Activated gamma-delta T cell treated with anti-CD3 and anti-CD28 coated beads, Interleukin-2, amount 50 U/mL, for 16 hours (primary cell): ENCODE measurements around the gene SHROOM4.

Experiments
- DNase-seq: peaks from one replicate; pipeline ENCODE4 v3.0.0-alpha.2; 2020; ENCODE audit warnings: low read depth

SHROOM4 gene

DNA sequence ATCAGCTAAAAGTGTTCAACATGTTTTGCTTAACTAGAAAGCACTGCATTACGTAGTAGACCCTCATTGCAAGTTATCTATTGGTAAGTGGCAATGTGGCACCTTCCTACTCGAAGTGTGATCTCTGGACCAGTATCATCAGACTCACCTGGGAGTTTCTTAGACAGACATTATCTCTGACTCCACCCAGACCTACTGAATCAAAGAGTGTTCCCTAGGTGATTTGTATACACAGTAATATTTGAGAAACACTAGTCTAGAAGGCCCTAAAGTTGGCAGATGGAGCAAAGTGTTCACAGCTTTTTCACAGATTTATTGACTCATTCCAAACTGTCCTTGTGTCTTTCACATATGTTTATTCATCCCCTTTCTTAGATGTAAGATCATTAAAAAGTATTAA lies 35.7 kb downstream of the SHROOM4 start:
- DNase-seq: no peak

DNA sequence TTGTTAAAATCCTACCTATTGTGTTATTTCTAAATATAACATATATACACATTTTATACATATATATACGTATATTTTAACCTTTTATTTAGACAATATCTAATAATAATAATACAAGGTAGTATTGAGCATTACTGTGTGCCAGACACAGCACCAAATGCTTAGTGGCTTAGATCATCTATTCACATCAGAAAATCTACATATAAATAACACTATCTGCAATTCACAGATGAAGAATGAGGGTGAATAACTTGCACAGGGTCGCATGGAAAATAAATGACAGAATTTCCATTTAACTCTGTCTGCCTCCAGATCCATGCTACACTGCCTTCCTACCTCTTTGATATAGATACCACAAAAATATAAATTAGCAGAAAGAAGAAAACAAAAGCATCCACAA lies 37.7 kb downstream of the SHROOM4 start:
- DNase-seq: no peak

DNA sequence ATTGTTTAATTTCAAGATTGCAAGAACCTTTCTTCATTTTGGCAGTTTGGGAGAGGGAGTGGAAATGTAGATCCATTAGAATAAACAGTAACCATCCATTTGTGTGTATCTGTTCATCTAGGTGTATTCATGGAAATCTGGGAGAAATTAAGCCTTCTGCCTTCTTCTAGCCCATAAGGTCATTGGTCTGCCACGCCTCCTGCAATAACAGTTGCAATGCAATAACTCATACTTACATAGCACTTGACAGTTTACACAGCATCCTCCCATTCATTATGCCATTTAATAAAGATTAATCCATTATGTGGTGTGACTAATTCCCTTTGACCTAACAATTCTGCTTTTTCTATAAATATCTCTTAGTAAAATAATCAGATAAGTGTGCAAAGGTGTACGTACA lies 42.6 kb downstream of the SHROOM4 start:
- DNase-seq: no peak

DNA sequence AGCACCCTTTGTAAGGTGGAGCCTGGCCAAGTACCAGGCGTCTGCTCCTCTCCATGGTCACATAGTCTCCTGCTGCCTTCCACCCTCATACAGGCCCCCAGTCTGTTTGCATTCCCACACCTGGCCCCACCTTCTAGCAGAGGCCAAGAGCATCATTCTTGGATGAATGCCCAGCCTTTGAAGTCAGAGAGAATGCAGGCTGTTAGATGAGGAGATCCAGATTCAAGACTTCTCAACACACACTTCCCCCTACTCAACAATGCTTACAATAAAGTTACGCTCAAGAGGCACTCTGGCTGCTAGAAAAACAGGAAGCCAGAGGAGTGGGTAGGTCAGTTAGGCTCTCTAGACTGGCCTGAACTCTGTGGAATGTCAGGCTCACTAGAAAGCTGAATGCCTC lies 43.3 kb downstream of the SHROOM4 start:
- no peak for DNase-seq

DNA sequence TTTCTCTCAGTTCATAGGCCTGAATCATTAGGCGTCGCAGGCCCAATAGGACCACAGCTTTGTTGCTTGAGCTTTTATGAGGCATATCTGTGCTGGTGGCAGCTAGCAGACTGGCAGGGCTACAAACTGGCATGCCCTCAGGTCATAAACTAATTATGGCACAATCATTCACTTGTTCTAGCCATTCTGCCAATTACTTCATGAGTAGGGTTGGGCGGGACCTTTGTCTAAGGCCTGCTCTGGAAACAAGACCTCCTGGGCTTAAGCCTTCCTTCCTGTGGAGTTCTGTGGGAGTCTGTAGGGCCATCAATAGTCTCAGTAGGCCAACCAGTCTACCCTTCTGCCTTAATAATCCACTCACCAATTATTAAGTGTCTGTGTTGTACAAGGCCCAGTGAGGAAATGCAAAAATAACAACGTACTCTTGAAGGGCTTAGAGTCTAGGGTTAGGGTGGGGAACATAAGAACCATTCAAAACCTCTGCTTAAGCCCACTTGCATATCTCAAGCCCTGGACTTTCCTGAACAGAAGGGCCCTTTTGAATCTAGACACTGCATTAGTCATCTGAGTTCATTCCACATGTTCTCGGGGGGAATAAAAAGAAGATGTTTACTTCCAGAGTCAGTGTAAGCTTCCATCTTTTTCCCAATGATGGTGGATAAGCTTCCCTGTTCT lies 44.5 kb downstream of the SHROOM4 start:
- no peak for DNase-seq

DNA sequence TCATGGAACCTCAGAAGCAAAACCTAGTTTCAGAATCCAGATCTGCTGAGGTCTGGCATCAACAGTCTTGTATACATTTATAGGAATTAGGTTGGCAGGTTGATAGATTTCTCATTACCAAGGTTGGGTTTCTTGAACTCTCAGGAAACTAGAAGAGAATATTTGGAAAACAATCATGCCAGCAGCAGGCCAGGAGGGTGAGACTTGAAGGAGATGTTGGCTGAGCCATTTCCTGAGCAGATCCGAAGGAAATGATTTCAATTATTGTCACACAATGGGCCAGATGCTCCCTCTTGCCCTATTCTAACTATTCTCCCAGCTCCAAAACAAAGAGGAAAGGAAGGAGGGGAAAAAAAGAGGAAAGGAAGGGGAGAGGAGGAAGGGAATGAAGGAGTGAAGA lies 45.2 kb downstream of the SHROOM4 start:
- no peak for DNase-seq

DNA sequence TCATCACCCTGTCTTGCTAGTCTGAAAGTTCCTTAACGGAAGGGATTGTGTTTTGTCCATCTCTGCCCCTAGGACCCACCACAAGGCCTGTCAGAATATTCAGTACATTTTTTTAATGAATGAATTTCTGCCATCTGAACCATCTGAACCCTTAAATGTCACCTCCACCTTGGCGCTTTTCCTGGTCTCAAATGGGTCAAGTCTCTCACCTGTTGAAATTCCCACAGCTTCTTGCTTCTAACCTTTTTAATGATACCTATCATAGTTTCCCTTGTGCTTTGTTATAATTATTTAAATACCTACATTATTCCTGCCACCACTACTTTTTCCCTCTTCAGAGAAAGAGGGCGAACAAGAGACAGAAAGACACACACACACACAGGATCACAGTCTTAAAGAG lies 48.0 kb downstream of the SHROOM4 start:
- no peak for DNase-seq

DNA sequence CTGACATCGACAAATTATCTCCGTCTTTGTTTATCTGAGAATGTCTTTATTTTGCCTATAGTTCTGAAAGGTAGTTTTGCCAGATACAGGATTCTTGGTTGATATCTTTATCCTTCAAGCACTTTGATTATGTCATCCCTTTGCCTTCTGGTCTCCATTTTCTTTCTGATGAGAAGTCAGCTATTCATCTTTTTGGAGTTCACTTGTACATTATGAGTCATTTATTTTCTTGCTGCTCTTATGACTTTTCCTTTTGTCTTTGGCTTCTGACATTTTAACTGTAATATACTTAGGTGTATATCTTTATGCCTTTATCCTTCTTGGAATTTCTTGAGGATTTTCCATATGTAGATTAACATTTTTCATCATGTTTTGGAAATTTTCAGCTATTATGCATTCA lies 51.4 kb downstream of the SHROOM4 start:
- DNase-seq: no peak

DNA sequence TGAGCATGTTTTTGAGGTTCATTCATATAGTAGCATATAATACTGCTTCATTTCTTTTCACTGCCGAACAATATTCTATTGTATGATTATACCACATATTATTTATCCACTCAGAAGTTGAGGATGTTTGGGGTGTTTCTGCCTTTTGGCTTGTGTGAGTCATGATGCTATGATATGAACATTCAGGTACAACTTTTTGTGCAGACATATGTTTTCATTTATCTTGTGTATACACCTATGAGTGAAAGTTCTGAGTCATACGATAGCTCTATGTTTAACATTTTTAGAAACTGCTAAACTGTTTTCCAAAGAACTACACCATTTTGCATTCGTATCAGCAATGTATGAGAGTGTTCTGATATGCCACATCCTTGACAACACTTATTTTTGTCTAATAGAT lies 57.7 kb downstream of the SHROOM4 start:
- no peak for DNase-seq

DNA sequence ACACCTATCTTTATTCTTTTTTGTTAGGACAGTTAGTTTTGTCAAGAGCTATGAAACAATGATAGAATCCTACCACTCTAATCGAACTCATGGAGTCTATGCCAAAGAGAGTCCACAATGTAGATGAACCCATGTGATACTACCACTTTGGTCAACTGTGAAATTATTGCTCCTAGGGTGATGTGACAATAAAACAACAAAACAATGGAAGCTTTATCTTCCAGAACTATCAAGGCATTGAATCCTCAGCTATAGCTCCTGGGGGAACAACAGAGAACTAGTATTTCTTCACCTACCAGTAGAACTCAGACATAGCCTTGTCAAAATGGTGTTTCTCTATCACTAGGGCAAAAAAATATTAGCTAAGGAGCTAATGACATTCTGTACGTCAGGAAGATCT lies 62.9 kb downstream of the SHROOM4 start:
- DNase-seq: no peak

DNA sequence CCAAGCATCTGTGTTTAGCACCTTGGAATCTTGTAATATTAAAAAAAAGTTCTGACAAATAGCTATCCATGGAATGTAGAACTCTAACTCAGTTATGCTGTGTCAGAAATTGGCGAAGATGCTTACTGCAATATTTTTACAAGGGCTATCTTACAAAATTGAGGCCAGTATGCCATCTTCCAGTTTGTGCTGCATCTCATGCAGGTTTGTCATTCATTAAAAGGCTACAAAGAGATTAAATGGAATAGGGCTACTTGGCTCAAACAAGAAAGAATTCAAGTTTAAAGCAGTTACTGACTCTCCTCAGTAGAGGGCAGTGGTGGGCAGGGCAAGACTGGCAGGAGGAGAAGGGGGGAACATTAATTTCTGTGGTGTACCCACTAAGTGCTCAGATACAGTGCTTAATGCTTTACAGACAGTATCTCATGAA lies 66.5 kb downstream of the SHROOM4 start:
- DNase-seq: no peak

DNA sequence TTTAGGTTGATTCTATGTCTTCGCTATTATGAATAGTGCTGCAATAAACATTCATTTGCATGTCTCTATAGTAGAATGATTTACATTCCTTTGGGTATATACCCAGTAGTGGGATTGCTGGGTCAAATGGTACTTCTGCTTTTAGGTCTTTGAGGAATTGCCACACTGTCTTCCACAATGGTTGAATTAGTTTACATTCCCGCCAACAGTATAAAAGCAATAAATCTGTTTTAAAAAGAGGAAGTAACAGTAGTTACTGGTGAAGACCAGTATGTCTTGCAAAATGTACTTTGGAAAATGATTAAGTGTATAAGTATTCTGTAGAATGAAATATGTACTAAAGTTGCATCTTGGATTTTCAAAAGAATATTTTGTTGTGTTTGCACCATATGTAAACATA lies 77.3 kb downstream of the SHROOM4 start:
- no peak for DNase-seq

DNA sequence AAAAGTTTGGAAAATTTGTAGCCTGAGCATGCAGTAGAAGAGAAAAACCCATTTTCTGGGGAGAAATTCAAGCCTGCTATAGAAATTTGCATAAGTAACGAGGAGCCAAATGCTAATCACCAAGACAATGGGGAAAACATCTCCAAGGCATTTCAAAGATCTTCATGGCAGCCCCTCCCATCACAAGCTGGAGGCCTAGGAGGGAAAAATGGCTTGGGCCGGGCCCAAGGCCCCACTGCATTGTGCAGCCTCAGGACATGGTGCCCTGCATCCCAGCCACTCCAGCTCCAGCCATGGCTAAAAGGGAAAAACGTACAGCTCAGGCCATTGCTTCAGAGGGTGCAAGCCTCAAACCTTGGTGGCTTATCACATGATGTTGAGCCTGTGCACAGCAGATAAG lies 87.7 kb downstream of the SHROOM4 start:
- no peak for DNase-seq

DNA sequence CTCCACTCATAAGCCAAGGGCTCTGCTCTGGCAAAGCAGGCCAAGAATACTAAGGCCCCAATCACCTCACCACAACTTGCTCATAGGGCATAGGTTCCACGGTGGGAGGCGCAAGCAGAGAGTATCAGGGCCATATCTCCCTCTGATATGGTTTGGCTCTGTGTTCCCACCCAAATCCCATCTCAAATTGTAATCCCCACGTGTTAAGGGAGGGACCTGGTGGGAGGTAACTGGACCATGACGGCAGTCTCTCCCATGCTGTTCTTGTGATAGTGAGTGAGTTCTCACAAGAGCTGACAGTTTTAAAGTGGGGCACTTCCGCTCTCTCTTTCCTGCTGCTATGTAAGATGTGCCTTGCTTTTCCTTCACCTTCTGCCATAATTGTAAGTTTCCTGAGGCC lies 88.7 kb downstream of the SHROOM4 start:
- no peak for DNase-seq

DNA sequence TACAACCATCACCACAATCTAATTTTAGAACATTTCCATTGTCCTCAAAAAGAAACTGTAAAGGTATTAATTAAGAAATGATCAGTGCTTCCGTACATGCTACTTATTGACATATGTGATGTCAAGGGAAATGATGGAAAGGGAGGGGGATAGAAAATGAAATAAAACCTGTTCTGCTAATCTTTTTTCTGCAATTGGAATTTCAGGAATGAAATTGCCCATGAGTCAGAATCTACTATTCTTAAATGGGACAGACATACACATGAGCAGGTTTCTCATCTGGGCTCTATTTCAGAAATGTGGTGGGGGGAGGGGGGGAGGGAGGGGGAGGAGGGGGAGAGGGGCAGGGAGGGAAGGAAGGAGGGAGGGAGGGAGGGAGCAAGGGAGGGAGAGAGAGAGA lies 91.0 kb downstream of the SHROOM4 start:
- DNase-seq: no peak

DNA sequence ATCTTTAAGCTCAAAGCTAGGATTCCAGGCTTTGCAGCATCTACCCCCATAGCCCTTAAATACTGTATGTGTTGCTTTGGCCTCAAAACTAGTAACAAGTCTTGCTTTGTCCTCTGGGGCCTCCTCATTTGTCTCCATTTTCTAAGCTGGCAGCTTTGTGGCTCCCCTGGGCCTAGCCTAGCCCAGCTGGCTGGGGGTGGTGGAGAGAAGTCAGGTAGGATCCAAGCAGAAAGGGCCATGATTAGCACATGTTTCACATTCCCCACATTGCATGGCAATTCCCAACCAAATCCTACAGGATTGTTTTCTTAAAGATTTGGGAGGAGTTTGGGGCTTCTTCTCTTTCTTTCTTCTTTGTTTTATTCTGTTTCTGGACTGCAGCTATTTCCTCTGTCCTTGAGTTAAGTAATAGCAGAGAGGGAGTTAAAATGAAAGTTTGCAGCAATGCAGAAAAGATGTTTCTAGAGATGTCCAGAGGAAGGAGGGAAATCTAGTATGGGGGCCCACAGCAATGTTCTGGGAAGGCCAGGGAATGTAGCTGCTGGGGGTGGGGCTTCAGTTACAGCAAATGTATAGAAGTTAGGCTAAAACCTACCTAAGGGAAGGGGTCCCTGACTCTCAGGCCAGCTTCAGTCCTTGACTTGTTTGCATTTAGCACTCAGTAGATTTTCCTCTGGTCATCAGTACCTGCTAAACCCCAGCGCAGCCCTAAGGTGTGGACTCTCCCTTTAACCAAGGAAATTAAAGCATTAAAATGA lies 92.1 kb downstream of the SHROOM4 start:
- DNase-seq: no peak

DNA sequence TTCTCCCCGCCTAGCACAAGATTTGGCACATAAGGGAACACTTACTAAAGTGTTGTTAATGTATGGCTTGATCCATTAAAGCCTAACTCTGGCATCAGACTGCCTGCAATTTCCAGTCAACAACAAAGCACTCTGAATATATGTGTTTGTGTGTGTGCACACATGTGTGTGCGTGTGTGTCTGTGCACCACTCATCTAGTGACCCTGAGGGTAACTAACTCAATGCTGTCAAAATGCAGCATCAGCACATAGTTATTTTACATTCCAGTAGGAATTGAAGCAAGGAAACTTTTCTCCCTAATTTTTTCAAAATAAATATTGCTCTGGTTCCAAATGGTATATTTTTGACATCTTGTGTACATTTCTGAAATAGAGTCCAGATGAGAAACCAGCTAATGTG lies 94.4 kb downstream of the SHROOM4 start:
- DNase-seq: no peak

DNA sequence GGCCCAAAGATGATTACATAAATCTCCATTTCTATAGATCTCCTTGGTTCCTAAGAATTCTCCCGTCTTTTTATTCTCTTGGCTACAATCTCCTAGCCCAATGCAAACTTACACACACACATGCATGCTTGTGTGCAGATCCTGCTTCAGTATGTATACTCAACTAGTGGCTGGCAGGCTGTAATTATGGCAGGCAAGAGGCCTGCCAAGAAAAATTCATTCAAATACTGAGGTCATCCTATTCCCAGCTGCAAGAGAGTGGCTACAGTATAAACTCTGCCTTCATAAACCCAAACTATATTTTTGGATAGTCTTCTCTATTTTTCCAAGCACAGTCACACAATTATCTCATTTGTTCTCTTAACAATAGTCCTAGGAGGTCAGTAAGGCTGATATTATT lies 95.2 kb downstream of the SHROOM4 start:
- no peak for DNase-seq

DNA sequence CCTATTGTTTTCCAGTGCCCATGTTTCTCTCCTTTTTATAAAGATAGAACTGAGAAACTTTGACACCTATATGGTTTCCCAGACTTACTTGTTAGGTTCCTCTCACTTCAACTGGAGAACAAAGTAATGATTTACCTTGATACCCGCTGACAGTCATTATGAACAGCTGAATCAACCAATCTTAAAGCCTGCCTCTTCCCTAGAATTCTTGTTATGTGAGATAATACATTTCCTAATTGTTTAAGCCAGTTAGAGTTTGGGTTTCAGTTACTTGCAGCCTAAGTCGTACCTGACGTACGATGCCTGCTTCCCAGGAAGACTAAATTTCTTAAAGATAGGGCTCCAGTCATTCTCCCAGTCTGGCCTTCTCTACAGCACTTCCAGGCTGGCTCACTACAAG lies 97.3 kb downstream of the SHROOM4 start:
- DNase-seq: no peak

DNA sequence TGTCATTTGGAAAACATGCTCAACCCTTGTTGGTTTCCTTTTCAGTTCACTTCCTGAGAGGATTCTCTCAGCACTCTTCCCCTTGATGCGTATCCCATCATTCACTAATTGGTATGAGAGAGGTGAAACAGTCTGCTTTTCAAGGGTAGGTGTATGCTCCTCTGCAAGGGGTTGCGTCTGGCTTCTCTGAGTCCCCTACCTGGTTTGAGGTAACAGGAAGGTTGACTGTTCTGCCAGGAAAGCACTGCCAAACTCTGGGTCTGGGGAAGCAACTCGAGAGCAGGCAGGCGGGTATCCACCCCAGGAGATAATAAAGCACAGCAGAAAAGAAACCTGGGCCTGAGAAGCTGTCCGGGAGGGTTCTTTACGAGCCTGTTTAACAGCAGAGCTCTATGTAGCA lies 101.2 kb downstream of the SHROOM4 start:
- no peak for DNase-seq

DNA sequence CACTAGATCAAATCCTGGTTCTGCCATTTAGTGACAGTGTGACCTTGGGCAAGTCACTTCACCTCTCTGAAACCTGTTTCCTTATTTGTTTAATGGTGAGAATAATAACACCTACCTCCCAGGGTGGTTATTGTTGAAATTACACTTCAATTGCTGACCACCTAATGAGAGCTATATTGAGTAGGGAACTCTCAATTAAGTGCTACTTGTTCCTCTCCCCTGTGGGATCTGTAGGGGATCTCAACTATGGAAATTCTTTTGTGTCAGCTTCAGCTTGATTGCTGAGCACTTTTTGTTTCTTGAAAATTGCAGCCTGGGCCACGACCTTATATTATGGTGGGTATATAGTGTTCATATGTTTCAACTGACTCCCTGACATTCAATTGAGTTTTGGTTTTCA lies 102.1 kb downstream of the SHROOM4 start:
- DNase-seq: no peak

DNA sequence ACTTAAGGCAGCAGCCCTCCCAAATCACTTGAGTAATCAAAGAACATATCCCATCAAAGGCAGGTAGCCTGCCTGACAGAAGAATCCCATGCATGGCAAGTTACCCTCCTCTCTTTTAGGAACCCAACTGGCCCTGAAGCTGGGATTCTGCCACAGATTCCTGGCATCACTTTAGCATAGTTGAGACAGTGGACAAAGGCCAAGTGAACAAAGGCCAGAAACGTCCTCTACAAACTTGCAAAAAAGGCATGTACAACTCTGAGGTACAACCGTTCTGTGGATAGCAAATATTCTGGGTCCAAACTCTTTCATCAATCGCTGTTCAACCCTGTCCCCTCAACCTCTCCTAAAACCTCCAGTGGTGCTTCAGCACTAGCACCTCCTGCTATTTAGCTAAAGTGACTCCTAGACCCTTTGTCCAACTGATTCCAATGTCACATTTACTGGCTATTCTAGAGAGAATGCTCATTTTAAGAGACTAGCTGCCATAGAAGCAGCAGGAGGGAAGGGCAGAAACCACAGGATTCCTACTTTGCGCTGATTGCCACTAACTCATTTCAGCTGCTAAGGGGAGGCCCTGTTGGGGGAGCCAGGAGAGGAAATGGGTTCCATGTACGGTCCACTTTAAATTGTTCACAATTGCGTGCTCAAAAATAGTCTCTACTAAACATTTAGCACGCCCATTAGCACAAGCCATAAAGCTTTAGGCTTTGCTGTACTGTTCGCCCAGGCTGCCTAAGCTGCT lies 105.9 kb downstream of the SHROOM4 start:
- no peak for DNase-seq

DNA sequence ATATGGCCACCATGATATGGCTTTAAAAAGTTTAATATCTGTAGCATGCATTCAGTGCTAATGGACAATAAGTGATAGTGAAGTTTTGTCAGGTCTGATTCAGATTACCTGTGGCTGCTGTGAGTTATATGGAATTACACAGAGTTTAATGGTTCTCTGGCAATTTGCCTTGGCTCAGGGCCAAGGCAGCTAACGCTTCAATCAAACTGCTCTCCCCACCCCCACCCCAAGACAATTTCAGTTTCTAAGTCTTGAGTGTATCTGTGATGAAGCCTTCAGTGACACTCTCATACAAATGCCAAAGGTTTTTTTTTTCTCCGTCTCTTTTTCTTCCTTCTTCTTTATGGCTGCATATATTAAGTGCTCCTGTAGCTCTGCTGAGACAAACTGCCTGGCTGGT lies 106.6 kb downstream of the SHROOM4 start:
- DNase-seq: no peak
